ENCODE results near the gene VWA5A. TPM values are rescaled to one million over a fixed set of nuclear protein-coding genes. Genes with fewer than 3 reads are reported as not detected.

Gene VWA5A
- total RNA-seq, 4 donors from 2014 or later, result 13.3 to 22.2 (median 15.0) TPM

DNA sequence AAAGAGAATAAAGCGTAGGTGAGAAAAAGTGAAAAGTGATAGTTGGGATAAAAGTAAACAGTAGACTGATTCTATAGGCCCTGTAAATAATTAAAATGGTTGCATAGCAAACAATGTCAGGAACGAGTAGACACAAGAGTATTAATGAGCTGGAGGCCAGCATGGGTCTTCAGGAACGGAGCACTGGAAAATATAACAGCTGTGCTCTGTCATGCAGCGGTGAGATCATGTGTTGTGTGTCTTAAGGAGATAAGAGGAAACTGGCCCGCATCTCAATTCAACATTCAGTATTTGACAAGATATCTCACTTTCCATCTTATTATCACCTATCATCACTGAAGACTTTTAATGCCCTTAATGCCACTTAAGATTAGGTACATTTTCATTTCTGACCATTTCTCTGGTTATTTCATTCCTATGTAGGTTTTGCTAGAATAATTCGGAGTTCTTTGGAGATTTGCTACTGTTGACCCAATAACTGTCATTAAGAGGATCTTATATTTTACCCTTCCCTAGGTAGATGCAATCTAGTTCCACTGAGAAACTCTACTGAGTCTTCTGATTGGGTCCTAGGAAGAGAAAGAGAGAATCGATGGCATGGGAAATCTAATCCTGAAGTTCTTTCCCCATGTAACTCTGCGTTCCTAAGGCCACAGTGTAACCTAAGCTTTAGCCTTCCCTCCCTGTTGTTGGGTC is 35.5 kb upstream of the VWA5A start:
- peaks cover 7 to 12% (median 10%) of the 10 kb centered on the region in 4 donors for H3K4me1 ChIP-seq
- intact Hi-C loops (cut with DNase I), result loop anchor here (10.0 kb wide), 2 partner anchors 115 to 505 kb away; no protein-coding TSS in a partner anchor

GRCh38 chr11:124080327-124081001 is 34.8 kb upstream of the VWA5A start:
- Histone ChIP-seq H3K4me1 (peaks cover 7 to 12% (median 10%) of the 10 kb centered on the region in 4 donors), H3K4me3 (no peak overlapping the region), H3K27ac (replicated peaks in 1 of 4) (no peak overlapping the region), H3K9me3 (no peaks in the 10 kb centered on the region), H3K27me3 (peaks cover 0 to 70% (median 6%) of the 10 kb centered on the region in 4 donors), H3K36me3 (no peaks in the 10 kb centered on the region)
- WGBS, result 65% methylated on average over 8 of the region's 8 CpGs
- no peak for DNase-seq (ENCODE audit: extremely low spot score)
- intact Hi-C loops (cut with DNase I), result loop anchor here (10.0 kb wide), 1 partner anchor 114 kb away; no protein-coding TSS in a partner anchor
- no peak for TF ChIP-seq POLR2A (IDR thresholded peaks at IDR 0.05; ENCODE audit: low read depth)
- TF ChIP-seq, protein P1, sequence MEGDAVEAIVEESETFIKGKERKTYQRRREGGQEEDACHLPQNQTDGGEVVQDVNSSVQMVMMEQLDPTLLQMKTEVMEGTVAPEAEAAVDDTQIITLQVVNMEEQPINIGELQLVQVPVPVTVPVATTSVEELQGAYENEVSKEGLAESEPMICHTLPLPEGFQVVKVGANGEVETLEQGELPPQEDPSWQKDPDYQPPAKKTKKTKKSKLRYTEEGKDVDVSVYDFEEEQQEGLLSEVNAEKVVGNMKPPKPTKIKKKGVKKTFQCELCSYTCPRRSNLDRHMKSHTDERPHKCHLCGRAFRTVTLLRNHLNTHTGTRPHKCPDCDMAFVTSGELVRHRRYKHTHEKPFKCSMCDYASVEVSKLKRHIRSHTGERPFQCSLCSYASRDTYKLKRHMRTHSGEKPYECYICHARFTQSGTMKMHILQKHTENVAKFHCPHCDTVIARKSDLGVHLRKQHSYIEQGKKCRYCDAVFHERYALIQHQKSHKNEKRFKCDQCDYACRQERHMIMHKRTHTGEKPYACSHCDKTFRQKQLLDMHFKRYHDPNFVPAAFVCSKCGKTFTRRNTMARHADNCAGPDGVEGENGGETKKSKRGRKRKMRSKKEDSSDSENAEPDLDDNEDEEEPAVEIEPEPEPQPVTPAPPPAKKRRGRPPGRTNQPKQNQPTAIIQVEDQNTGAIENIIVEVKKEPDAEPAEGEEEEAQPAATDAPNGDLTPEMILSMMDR (IDR thresholded peaks at IDR 0.05), result no peak
- TF ChIP-seq POLR2AphosphoS5 (IDR thresholded peaks at IDR 0.05), result no peak
- no peak for TF ChIP-seq EP300 (IDR thresholded peaks at IDR 0.05)

More for the DNA sequence above, 35.5 kb upstream of the VWA5A start:
- TF ChIP-seq POLR2AphosphoS5 (IDR thresholded peaks at IDR 0.05) (no peak), POLR2A (IDR thresholded peaks at IDR 0.05; ENCODE audit: low read depth) (no peak)
- TF ChIP-seq, protein P1 (IDR thresholded peaks at IDR 0.05), result no peak
- Histone ChIP-seq H3K27ac (replicated peaks in 1 of 4) (no peak overlapping the region), H3K9me3 (no peaks in the 10 kb centered on the region), H3K27me3 (peaks cover 0 to 72% (median 7%) of the 10 kb centered on the region in 4 donors), H3K4me3 (no peak overlapping the region), H3K36me3 (no peaks in the 10 kb centered on the region)
- 62% methylated on average over 8 of the region's 8 CpGs for WGBS
- DNase-seq (ENCODE audit: extremely low spot score), result no peak

DNA sequence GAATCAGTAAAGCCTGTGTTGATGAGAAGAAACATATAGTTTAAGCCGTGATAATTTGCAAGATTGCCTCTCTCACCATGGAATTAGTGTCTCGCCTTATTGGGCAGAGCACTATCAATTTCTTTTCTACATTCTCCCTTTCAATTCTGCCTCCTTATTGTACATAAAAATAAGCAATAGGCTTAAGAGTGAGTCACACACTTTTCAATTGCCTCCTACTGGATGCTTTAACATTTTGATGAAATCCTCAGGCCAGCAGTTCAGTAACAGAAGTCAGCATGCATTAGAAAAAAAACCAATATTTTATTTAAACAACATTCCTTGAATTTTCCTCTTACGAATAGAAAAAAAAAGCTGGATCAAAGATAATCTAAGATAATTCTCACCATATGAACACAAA is 33.8 kb upstream of the VWA5A start:
- H3K27me3 ChIP-seq, result peaks cover 0 to 64% (median under 1%) of the 10 kb centered on the region in 4 donors
- WGBS, result 66% methylated on average over 3 of the region's 3 CpGs
- TF ChIP-seq, protein P1 (IDR thresholded peaks at IDR 0.05), result no peak
- TF ChIP-seq EP300 (IDR thresholded peaks at IDR 0.05), result no peak
- TF ChIP-seq POLR2A (IDR thresholded peaks at IDR 0.05; ENCODE audit: low read depth), result no peak
- no peak for TF ChIP-seq POLR2AphosphoS5 (IDR thresholded peaks at IDR 0.05)
- no peaks in the 10 kb centered on the region for H3K9me3 ChIP-seq
- H3K27ac ChIP-seq (replicated peaks in 1 of 4), result no peak overlapping the region
- DNase-seq (ENCODE audit: extremely low spot score), result no peak
- H3K4me3 ChIP-seq, result no peak overlapping the region
- H3K36me3 ChIP-seq, result no peaks in the 10 kb centered on the region
- intact Hi-C loops (cut with DNase I), result loop anchor here (10.0 kb wide), 1 partner anchor 113 kb away; no protein-coding TSS in a partner anchor
- H3K4me1 ChIP-seq, result peaks cover 0 to 2% (median under 1%) of the 10 kb centered on the region in 4 donors

GRCh38 chr11:124082371-124082770 is 32.9 kb upstream of the VWA5A start:
- H3K4me3 ChIP-seq, result no peak overlapping the region
- H3K4me1 ChIP-seq, result no peaks in the 10 kb centered on the region
- 75% methylated on average over 4 of the region's 4 CpGs for WGBS
- TF ChIP-seq EP300 (IDR thresholded peaks at IDR 0.05) (no peak), POLR2A (IDR thresholded peaks at IDR 0.05; ENCODE audit: low read depth) (no peak), POLR2AphosphoS5 (IDR thresholded peaks at IDR 0.05) (no peak)
- TF ChIP-seq, protein P1 (IDR thresholded peaks at IDR 0.05), result no peak
- intact Hi-C loops (cut with DNase I), result loop anchor here (10.0 kb wide), 1 partner anchor 112 kb away; no protein-coding TSS in a partner anchor
- no peaks in the 10 kb centered on the region for H3K9me3 ChIP-seq
- H3K36me3 ChIP-seq, result no peaks in the 10 kb centered on the region
- no peak for DNase-seq (ENCODE audit: extremely low spot score)
- H3K27me3 ChIP-seq, result peaks cover 0 to 61% (median 0%) of the 10 kb centered on the region in 4 donors
- H3K27ac ChIP-seq (replicated peaks in 1 of 4), result no peak overlapping the region
